ENCODE results near the gene ATXN3. TPM values are rescaled to one million over a fixed set of nuclear protein-coding genes. Genes with fewer than 3 reads are reported as not detected.
"Not testable (repeated sequence)": the region's sequence is repeated elsewhere in the genome, so short reads cannot be mapped to it uniquely, and the experiment has no call there.

Gene ATXN3
- total RNA-seq, 4 donors from 2014 or later = 6.4 to 18.9 (median 8.5) TPM

DNA sequence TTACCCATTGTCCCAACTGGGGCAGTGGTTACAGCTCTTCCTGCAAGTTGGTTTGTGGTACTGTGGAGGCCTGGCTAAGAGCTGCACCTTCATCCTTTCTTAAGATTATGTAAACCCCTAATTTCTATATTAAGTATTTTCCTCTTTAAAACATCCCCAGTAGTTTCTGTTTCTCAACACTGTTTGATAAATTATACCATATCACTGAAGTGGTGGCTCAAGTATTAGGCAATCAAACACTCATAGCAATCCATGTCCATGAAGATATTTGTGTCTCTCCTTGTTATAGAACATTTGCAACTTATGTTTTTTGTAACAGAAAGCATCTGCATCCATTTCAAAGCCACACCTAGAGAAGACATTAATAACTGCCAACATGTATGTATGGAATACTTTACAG lies 31.8 kb downstream of the ATXN3 start:
- Histone ChIP-seq H3K4me3 (no peak overlapping the region), H3K4me1 (no peaks in the 10 kb centered on the region), H3K9me3 (no peaks in the 10 kb centered on the region), H3K36me3 (peaks cover 0 to 56% of the 10 kb centered on the region in 2 donors), H3K27me3 (no peaks in the 10 kb centered on the region), H3K27ac (no peak overlapping the region)
- in situ Hi-C loops (cut with MboI; ENCODE audit: low sequenced_read_pairs in 4 of 4) = no loop called here
- no peak for DNase-seq
- no peak for ATAC-seq
- intact Hi-C loops (cut with DNase I; ENCODE audit: low total_unique reads) = no loop called here
- TF ChIP-seq, protein P1, sequence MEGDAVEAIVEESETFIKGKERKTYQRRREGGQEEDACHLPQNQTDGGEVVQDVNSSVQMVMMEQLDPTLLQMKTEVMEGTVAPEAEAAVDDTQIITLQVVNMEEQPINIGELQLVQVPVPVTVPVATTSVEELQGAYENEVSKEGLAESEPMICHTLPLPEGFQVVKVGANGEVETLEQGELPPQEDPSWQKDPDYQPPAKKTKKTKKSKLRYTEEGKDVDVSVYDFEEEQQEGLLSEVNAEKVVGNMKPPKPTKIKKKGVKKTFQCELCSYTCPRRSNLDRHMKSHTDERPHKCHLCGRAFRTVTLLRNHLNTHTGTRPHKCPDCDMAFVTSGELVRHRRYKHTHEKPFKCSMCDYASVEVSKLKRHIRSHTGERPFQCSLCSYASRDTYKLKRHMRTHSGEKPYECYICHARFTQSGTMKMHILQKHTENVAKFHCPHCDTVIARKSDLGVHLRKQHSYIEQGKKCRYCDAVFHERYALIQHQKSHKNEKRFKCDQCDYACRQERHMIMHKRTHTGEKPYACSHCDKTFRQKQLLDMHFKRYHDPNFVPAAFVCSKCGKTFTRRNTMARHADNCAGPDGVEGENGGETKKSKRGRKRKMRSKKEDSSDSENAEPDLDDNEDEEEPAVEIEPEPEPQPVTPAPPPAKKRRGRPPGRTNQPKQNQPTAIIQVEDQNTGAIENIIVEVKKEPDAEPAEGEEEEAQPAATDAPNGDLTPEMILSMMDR (IDR thresholded peaks at IDR 0.05 in 4 of 5, conservative IDR thresholded peaks at IDR 0.05 in 1 of 5) = no peak
- no peak for TF ChIP-seq POLR2A (IDR thresholded peaks at IDR 0.05)

DNA sequence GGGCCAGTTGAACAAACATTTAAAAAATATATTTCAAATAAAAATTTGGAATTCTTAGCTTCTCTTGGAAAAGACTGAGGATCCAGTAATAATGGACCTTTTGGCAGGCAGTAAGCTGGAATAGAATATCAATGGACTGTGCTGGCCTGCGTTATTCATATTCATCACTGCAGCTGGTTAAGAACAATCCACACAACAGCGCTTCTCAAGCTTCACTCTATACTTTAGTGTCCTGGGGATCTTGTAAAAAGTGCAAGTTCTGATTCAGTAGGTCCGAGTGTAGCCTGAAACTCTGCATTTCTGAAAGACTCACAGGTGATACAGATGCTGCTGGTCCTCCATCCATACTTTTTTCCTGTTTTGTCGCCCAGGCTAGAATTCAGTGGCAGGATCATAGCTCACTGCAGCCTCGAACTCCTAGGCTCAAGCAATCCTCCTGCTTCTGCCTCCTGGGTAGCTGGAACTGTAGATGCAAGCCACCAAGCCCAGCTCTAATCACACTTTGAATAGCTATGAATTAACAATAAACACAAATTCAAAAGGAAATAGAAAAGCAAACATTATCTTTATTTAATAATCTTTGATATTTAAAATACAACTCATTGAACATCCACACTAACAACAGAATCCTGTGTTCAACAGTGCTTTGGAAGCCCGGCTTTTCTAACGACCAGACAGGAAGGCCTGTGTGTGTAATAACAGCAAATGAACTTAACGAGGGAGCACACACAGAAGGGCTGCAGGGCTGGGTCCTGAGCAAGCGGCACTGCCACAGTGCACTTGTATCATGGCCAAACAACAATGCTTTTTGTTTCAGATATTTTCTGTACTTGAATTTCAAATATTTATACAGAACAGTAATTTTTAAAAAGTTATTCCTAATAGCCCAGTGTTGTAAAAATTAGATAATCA lies 48.1 kb downstream of the ATXN3 start:
- no peak for DNase-seq

DNA sequence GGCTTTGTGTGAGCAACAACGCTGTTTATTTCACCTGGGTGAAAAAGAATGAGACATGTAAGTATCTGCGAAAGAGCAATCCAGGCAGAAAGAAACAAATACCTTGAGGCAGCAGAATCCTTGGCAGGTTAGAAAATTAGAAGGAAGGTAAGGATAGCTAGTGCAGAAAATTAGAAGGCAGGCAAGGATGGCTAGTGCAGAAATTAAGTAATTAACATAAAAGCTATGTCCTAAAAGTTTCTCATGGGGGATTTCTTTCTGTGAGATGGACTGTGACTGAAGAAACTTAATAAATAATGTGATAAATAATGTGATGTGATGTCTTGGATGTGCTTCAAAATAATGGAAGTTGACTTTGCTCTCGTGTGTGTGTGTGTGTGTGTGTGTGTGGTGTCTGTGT lies 56.6 kb downstream of the ATXN3 start:
- Histone ChIP-seq H3K4me3 (no peak overlapping the region), H3K36me3 (no peaks in the 10 kb centered on the region), H3K9me3 (no peaks in the 10 kb centered on the region), H3K27ac (no peak overlapping the region), H3K4me1 (no peaks in the 10 kb centered on the region), H3K27me3 (no peaks in the 10 kb centered on the region)
- in situ Hi-C loops (cut with MboI; ENCODE audit: low sequenced_read_pairs in 4 of 4) (loop anchor here in 1 of 4 donors (25.0 kb wide), 1 partner anchor 537 kb away; the partner anchor contains the start of gene PPP4R3A), intact Hi-C loops (cut with DNase I; ENCODE audit: low total_unique reads) (no loop called here)
- DNase-seq = no peak
- no peak for ATAC-seq
- no peak for TF ChIP-seq POLR2A (IDR thresholded peaks at IDR 0.05)
- TF ChIP-seq, protein P1 (IDR thresholded peaks at IDR 0.05 in 4 of 5, conservative IDR thresholded peaks at IDR 0.05 in 1 of 5) = no peak

More for the DNA sequence above, 48.1 kb downstream of the ATXN3 start:
- no peak for ATAC-seq
- in situ Hi-C loops (cut with MboI; ENCODE audit: low sequenced_read_pairs in 4 of 4) = no loop called here
- Histone ChIP-seq H3K27me3 (no peaks in the 10 kb centered on the region), H3K4me1 (no peaks in the 10 kb centered on the region), H3K9me3 (no peaks in the 10 kb centered on the region), H3K36me3 (peaks cover 0 to under 1% of the 10 kb centered on the region in 2 donors), H3K27ac (no peak overlapping the region), H3K4me3 (no peak overlapping the region)
- intact Hi-C loops (cut with DNase I; ENCODE audit: low total_unique reads) = no loop called here
- TF ChIP-seq, protein P1 (IDR thresholded peaks at IDR 0.05 in 4 of 5, conservative IDR thresholded peaks at IDR 0.05 in 1 of 5) = no peak
- TF ChIP-seq POLR2A (IDR thresholded peaks at IDR 0.05) = no peak

DNA sequence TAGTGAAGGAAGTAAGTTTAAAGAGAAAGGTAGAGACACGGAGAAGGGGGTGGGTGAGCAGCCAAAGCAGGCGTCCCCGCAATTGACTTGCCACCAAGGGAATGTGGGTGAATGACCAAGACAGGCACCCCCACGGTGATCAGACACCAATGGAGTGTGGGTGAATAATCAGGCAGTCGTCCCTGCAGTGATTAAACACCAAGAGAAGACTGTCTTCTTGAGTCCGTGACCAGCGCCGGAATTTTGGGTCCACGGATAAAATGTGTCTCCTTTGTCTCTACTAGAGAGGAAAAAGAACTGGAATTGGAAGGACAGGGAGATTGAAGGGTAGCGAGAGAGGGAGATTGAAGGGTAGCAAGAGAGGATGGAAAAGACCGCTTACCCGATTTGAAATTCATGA lies 57.2 kb downstream of the ATXN3 start:
- in situ Hi-C loops (cut with MboI; ENCODE audit: low sequenced_read_pairs in 4 of 4) = loop anchor here in 1 of 4 donors (25.0 kb wide), 1 partner anchor 537 kb away; the partner anchor contains the start of gene PPP4R3A
- intact Hi-C loops (cut with DNase I; ENCODE audit: low total_unique reads); DNase-seq; H3K4me1 ChIP-seq; H3K27me3 ChIP-seq; ATAC-seq; H3K27ac ChIP-seq; H3K9me3 ChIP-seq; H3K36me3 ChIP-seq; H3K4me3 ChIP-seq: not testable (repeated sequence)

DNA sequence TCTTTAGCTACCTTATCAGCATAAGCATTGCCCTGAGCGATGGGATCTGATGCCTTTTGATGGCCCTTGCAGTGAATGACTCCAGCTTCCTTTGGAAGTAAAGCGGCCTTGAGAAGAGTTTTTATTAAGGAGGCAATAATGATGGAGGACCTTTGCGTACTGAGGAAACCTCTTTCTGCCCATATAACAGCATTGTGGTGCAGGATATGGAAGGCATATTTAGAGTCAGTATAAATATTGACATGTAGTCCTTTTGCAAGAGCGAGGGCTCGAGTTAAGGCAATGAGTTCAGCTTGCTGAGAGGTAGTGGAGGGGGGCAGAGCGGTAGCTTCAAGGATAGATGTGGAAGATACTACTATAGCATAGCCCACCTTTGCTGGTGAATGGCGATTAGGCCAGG lies 60.5 kb downstream of the ATXN3 start:
- H3K27me3 ChIP-seq; H3K36me3 ChIP-seq; H3K9me3 ChIP-seq; DNase-seq; H3K27ac ChIP-seq; intact Hi-C loops (cut with DNase I; ENCODE audit: low total_unique reads); ATAC-seq; H3K4me3 ChIP-seq; H3K4me1 ChIP-seq: not testable (repeated sequence)
- in situ Hi-C loops (cut with MboI; ENCODE audit: low sequenced_read_pairs in 4 of 4) = loop anchor here in 1 of 4 donors (25.0 kb wide), 1 partner anchor 534 kb away; the partner anchor contains the start of gene PPP4R3A

GRCh38 chr14:92041766-92042165 lies 64.6 kb downstream of the ATXN3 start:
- H3K27me3 ChIP-seq; H3K36me3 ChIP-seq; H3K9me3 ChIP-seq; DNase-seq; intact Hi-C loops (cut with DNase I; ENCODE audit: low total_unique reads); H3K27ac ChIP-seq; H3K4me3 ChIP-seq; ATAC-seq: not testable (repeated sequence)
- peaks cover 24 to 30% of the 10 kb centered on the region in 2 donors for H3K4me1 ChIP-seq
- in situ Hi-C loops (cut with MboI; ENCODE audit: low sequenced_read_pairs in 4 of 4) = loop anchor here in 1 of 4 donors (25.0 kb wide), 1 partner anchor 529 kb away; the partner anchor contains the start of gene PPP4R3A

Measured in gastrocnemius medialis (tissue), 4 donors.